Upper lobe of left lung (tissue), 4 donors: ENCODE results near the gene PBX3.

Experiments used
- CTCF ChIP-seq, 6 experiments: fragments of 450-650 bp in 4 of 6; fragments of 200-600 bp in 2 of 6; sonication (generic) in 2 of 6; IDR thresholded peaks; one replicate each; pipeline ENCODE4 v1.5.1; 2016 to 2019; ENCODE audit warnings: antibody characterized with exemption in 6 of 6
- POLR2A ChIP-seq, 4 donors: fragments of 450-650 bp; IDR thresholded peaks; one replicate each; pipeline ENCODE4 v1.5.1; 2016 to 2017; ENCODE audit warnings: antibody characterized with exemption in 4 of 4, mild to moderate bottlenecking in 2 of 4

GRCh38 chr9:125997196-125997823, 250.1 kb downstream of the PBX3 start:
- TF ChIP-seq CTCF (IDR thresholded peaks at IDR 0.05): no peak
- no peak for TF ChIP-seq POLR2A (IDR thresholded peaks at IDR 0.05)
